Immature natural killer cell (primary cell): ENCODE data around the gene ASB5. TPM values are rescaled to one million over a fixed set of nuclear protein-coding genes. Genes with fewer than 3 reads are reported as not detected.
A peak's percentile ranks its signal among the peaks of the same experiment; 100 is the strongest.
"Not testable (repeated sequence)": the region's sequence is repeated elsewhere in the genome, so short reads cannot be mapped to it uniquely, and the experiment has no call there.

Experiments
- DNase-seq, 3 donors: peaks; one replicate each; pipeline ENCODE4 v3.0.0; 2022; ENCODE audit warnings: mixed read lengths in 1 of 3
- H3K27ac Mint-ChIP-seq, 6 donors: one replicate each; pipeline ENCODE4 v1.8.0; 2020; ENCODE audit warnings: mixed read lengths in 6 of 6, mild to moderate bottlenecking in 5 of 6, inconsistent platforms in 4 of 6, moderate library complexity in 3 of 6
- H3K27me3 Mint-ChIP-seq, 3 donors: one replicate each; pipeline ENCODE4 v1.8.0; 2020 to 2021; ENCODE audit warnings: low read depth in 3 of 3, mild to moderate bottlenecking in 3 of 3, mixed read lengths in 3 of 3, moderate library complexity in 3 of 3, inconsistent platforms in 1 of 3
- H3K36me3 Mint-ChIP-seq, 3 donors: one replicate each; pipeline ENCODE4 v1.8.0; 2020; ENCODE audit warnings: mixed read lengths in 3 of 3, inconsistent platforms in 2 of 3, mild to moderate bottlenecking in 2 of 3
- H3K4me1 Mint-ChIP-seq, 2 donors: one replicate each; pipeline ENCODE4 v1.8.0; 2020; ENCODE audit warnings: inconsistent platforms in 2 of 2, mild to moderate bottlenecking in 2 of 2, mixed read lengths in 2 of 2, moderate library complexity in 1 of 2
- H3K4me3 Mint-ChIP-seq, 5 donors: one replicate each; pipeline ENCODE4 v1.8.0; 2020; ENCODE audit warnings: mild to moderate bottlenecking in 5 of 5, mixed read lengths in 5 of 5, inconsistent platforms in 3 of 5, moderate library complexity in 3 of 5
- H3K9me3 Mint-ChIP-seq, 6 donors: one replicate each; pipeline ENCODE4 v1.8.0; 2020; ENCODE audit warnings: mild to moderate bottlenecking in 6 of 6, mixed read lengths in 6 of 6, inconsistent platforms in 4 of 6, moderate library complexity in 3 of 6
- polyA plus RNA-seq, 3 donors: library from polyadenylated mRNA; unstranded; fragments of 300-500 nt; fragmentation: Illumina TruSeq; gene quantifications; one replicate each; pipeline ENCODE4 v1.2.3, GENCODE V29; 2021

Gene ASB5, protein sequence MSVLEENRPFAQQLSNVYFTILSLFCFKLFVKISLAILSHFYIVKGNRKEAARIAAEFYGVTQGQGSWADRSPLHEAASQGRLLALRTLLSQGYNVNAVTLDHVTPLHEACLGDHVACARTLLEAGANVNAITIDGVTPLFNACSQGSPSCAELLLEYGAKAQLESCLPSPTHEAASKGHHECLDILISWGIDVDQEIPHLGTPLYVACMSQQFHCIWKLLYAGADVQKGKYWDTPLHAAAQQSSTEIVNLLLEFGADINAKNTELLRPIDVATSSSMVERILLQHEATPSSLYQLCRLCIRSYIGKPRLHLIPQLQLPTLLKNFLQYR
- polyA plus RNA-seq, result not detected

DNA sequence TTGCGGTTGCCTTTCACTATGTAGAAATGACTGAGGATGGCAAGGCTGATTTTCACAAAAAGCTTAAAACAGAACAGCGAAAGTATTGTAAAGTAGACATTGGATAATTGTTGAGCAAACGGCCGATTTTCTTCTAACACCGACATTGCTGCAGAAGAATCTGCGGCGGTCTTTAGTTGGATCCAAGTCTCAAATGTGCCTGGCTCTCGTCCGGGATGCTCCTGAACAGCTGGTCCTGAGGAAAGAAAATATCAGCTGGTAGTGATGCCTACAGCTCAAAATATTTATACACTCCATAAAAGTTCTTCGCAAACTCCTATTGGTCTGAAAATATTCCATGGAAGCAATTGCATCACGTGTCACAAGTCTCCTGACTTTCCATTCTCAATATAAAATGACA, at the start of gene ASB5:
Gene ASB5, minus strand, starts transcription at position 260 of the 400 bp plus-strand sequence. Its CDS starts 114 bp downstream, at position 146.
- peaks cover 0 to 2% (median 0%) of the 10 kb centered on the region in 6 donors for H3K9me3 Mint-ChIP-seq
- H3K27me3 Mint-ChIP-seq, result no peaks in the 10 kb centered on the region
- H3K4me1 Mint-ChIP-seq, result no peaks in the 10 kb centered on the region
- no peak for DNase-seq
- H3K27ac Mint-ChIP-seq, result peak within 1 kb of the TSS in 1 of 6 donors; percentile 14
- H3K4me3 Mint-ChIP-seq, result no peak within 1 kb of the TSS
- no peaks in the 10 kb centered on the region for H3K36me3 Mint-ChIP-seq

DNA sequence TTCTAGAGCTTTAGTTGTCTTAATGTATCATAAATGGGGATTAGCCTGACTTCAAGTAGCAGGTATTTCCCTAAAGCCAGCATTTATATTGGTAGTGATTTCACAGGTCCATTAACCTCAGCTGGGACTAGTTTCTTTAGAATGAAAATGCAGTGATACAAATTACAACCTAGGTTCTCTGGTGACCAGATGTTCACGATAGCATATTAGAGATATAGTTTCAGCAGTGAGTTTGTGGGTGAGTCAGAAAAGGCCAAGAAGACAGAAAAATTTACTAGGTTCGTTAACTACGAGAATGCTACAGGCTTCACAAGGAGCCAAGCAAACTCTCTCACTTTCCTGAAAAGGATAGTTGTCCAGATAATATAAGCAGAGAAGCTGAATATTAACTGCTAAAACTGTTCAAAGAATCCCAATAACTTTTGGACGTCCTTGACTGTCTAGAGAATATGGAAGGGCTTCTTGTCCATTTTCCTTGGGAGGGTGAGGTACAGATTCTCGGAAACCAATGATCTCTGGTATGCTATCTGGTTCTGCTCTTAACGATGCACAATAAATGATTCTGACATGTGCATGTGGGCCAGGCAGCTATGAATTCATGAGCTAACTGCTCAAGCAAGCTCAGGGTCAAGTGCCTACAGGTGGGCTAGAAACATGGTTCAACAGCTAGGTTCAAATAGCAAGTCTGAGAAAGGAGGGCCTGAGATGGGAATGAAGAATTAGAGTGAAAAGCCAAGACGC, 44.7 kb upstream of the ASB5 start:
- no peak overlapping the region for H3K4me3 Mint-ChIP-seq
- no peak overlapping the region for H3K27ac Mint-ChIP-seq
- H3K4me1 Mint-ChIP-seq, result peaks cover 4 to 12% of the 10 kb centered on the region in 2 donors
- peaks cover 3 to 7% (median 3%) of the 10 kb centered on the region in 3 donors for H3K36me3 Mint-ChIP-seq
- H3K27me3 Mint-ChIP-seq, result peaks cover 0 to 2% (median 0%) of the 10 kb centered on the region in 3 donors
- DNase-seq, result no peak
- H3K9me3 Mint-ChIP-seq, result no peaks in the 10 kb centered on the region

DNA sequence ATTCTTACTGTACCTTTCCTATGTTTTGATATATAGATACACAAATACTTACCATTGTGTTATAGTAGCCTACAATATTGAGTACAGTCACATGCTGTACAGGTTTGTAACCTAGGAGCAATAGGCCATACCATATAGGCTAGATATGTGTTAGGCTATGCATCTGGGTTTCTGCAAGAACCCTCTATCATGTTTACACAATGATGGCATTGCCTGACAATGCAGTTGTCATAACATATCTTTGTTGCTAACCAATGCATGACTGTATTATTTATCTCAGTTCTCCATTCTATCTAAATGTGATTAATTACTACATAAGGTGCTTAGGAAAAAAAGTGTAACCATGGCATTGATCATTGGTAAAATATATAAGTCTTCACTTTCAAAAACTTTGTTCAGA, 40.8 kb upstream of the ASB5 start:
- Mint-ChIP-seq H3K4me1 (no peaks in the 10 kb centered on the region), H3K9me3 (no peaks in the 10 kb centered on the region), H3K27me3 (peaks cover 0 to 13% (median 3%) of the 10 kb centered on the region in 3 donors), H3K27ac (no peak overlapping the region), H3K4me3 (no peak overlapping the region), H3K36me3 (no peaks in the 10 kb centered on the region)
- no peak for DNase-seq

DNA sequence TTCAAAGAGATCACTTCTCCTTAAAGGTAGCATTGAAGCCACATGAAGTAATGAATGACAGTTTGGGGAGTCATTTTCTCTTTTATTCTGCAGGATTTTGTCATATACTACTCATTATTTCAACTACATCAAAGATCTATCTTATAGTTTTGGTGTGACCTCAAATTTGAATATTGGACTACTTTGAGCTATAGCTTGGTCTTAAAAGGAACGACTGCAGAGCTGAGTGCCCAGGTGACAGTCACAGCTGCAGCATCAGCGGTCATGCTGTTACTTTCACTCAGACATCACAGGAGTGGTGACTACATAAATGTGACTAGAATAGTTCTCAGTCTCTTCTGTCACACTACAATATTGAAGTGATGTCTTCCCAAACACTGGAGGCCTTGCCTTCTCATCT, 40.0 kb upstream of the ASB5 start:
- Mint-ChIP-seq H3K4me3 (no peak overlapping the region), H3K27ac (no peak overlapping the region), H3K9me3 (no peaks in the 10 kb centered on the region), H3K36me3 (no peaks in the 10 kb centered on the region), H3K4me1 (no peaks in the 10 kb centered on the region), H3K27me3 (peaks cover 0 to 21% (median 3%) of the 10 kb centered on the region in 3 donors)
- no peak for DNase-seq

DNA sequence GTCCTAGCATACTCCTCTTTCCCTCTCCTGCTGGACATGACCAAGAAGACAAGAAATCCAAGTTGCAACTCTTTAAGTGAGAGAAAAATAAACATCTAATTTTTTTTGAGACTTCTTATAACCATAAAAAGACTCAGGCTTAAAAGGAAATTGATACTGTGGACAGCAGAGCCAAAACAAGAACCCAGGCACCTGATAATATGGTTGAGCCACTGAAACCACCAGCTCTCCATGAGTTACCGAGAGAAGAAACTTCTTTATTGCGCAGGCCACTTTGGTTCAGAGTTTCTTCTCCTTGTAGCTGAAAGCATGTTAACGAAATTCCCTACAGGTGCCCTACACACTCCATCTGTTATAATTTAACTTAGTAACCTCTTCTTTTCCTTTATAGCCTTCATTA, 39.4 kb upstream of the ASB5 start:
- Mint-ChIP-seq H3K36me3 (no peaks in the 10 kb centered on the region), H3K27me3 (peaks cover 3 to 27% (median 3%) of the 10 kb centered on the region in 3 donors), H3K27ac (no peak overlapping the region), H3K4me1 (no peaks in the 10 kb centered on the region), H3K9me3 (no peaks in the 10 kb centered on the region), H3K4me3 (no peak overlapping the region)
- DNase-seq, result no peak

DNA sequence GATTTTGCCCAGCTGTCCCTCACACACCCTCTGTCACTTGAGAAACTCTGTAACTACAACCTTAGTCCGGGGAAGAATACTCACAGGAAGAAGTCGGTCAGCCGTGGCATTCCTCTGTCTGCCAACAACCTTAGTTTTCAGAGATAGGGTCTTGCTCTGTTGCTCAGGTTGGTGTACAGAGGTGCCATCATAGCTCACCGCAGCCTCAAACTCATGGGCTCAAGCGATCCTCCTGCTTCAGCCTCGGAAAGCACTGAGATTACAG, 38.6 kb upstream of the ASB5 start:
- no peak for DNase-seq
- H3K36me3 Mint-ChIP-seq, result no peaks in the 10 kb centered on the region
- peaks cover 3 to 28% (median 7%) of the 10 kb centered on the region in 3 donors for H3K27me3 Mint-ChIP-seq
- H3K9me3 Mint-ChIP-seq, result no peaks in the 10 kb centered on the region
- no peaks in the 10 kb centered on the region for H3K4me1 Mint-ChIP-seq
- peak overlapping the region in 1 of 6 donors; percentile 5 for H3K27ac Mint-ChIP-seq
- H3K4me3 Mint-ChIP-seq, result no peak overlapping the region

DNA sequence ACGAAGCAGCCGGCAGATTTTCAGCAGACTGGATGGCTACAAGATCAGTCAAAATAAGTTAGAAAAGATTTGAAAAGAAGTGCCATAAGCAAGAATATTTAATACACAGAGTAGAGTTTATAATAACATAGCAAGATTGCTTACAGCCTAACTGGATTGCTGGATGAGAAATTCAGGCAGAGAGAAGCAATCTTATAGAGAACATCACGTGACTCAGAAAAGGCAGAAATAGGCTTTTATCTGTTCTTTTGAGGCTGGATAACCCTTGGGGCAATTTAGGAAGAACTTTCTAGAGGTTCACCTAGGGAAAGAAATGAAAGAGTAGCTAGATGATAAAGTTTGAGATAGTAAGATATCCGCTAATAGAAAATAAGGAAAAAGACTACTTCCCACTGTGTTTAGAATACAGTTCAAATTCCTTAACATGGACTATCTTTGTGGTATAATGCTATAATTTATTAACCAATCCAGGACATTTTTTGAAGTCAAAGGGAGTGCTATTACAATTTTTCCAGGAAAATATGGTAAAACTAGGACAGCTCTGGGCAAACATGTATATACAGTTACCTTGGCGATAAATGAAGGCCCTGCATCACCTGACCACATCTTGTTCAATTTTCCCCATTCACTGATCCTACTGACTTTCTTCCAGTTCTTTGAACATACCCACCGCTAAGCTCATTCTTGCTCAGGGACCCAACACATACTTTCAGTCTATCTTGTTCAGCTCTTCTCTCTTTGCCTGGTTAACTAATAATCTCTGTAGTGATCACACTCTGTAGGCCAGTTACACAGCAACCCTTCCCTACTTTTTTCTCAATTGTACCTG, 38.0 kb upstream of the ASB5 start:
- H3K27ac Mint-ChIP-seq, result peak overlapping the region in 1 of 6 donors; percentile 5
- no peak overlapping the region for H3K4me3 Mint-ChIP-seq
- H3K36me3 Mint-ChIP-seq, result no peaks in the 10 kb centered on the region
- H3K4me1 Mint-ChIP-seq, result no peaks in the 10 kb centered on the region
- H3K9me3 Mint-ChIP-seq, result no peaks in the 10 kb centered on the region
- H3K27me3 Mint-ChIP-seq, result peaks cover 3 to 28% (median 7%) of the 10 kb centered on the region in 3 donors
- DNase-seq, result no peak

DNA sequence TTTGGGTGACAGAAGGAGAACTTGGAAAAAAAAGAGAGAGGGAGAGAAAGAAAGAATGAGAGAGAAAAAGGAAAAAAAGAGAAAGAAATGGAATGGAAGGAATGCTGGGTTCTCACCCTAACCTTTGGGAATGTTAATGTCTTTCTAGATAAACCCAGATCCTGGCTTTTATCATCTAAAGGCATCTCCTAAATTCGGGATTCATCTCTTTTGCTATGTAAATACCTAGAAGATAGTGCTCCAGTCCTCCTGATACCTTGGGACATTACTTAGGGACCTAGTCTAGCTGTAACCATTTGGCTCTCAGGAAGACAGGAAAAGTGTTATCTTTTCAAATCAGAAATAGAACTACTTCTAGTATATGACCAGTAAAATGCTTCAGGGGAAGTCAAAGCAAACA, 34.9 kb upstream of the ASB5 start:
- Mint-ChIP-seq H3K27ac (no peak overlapping the region), H3K4me1 (no peaks in the 10 kb centered on the region), H3K36me3 (no peaks in the 10 kb centered on the region), H3K4me3 (no peak overlapping the region), H3K27me3 (peaks cover 2 to 28% (median 7%) of the 10 kb centered on the region in 3 donors), H3K9me3 (no peaks in the 10 kb centered on the region)
- DNase-seq, result no peak

DNA sequence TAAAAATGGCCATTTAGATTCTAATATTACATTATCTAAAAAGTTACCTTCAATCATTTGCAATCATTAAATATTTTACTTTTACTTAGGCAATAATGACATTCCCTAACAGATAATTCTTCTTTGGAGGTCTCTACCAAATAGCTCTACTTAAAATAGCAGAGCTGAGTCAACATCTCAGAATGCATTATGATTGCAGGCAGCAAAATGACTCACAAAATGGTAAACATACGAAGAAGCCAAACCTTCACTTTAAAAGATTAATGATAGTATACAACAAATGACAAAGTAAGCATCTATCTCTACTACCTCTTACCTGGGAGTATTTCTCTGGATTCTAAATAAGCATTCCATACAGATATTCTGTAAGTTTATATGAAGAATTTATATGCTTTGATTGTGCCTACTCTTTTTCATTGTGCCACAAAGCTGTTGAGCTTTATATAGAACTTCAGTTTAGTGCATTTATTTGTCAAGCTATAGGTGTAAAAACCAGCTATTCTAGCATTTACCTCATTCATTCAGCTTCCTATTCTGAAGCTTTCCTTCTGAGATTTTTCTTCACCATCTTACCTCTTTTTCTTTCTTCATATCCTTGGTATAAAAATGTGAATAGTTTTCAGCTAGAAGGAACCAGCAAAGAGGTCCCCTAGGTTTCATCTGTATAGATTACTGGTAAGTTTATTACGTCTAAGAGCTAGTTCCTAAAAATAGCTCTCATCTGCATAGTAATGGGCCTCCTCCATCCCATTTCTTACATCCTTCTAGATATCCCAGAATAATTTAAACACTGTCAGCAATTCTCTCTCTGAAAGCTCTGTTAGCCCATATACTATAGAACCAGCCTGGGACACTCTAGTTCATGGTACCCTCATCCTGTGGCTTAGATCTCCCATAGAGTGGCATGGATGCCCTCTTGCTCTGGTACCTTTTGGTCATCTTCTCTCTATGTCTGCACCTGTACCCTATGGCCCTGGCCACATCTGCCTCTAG, 33.6 kb upstream of the ASB5 start:
- Mint-ChIP-seq H3K4me1 (no peaks in the 10 kb centered on the region), H3K9me3 (no peaks in the 10 kb centered on the region), H3K27ac (no peak overlapping the region), H3K4me3 (no peak overlapping the region), H3K27me3 (peaks cover 0 to 27% (median 7%) of the 10 kb centered on the region in 3 donors), H3K36me3 (no peaks in the 10 kb centered on the region)
- DNase-seq, result no peak

DNA sequence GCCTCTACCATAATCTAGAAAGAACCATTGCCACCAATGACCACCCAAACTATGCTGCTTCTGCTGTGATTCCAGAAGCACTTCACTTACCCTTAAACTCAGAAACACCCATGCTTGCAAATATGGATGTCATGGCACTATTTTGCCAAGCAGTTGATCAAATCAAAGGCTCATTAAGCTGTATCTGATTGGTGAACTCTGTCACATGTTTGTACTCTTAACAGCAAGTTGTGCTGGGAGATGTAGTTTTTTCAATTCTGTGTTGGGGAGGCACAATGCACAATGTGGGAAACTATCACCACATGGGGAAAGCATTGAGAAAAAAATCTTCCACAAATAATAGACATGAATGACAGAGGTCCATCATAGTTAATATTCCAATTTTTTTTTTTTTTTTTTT, 31.5 kb upstream of the ASB5 start:
- no peaks in the 10 kb centered on the region for H3K4me1 Mint-ChIP-seq
- H3K4me3 Mint-ChIP-seq, result no peak overlapping the region
- H3K9me3 Mint-ChIP-seq, result no peaks in the 10 kb centered on the region
- no peak for DNase-seq
- no peaks in the 10 kb centered on the region for H3K36me3 Mint-ChIP-seq
- no peak overlapping the region for H3K27ac Mint-ChIP-seq
- H3K27me3 Mint-ChIP-seq, result peaks cover 0 to 19% (median 7%) of the 10 kb centered on the region in 3 donors

DNA sequence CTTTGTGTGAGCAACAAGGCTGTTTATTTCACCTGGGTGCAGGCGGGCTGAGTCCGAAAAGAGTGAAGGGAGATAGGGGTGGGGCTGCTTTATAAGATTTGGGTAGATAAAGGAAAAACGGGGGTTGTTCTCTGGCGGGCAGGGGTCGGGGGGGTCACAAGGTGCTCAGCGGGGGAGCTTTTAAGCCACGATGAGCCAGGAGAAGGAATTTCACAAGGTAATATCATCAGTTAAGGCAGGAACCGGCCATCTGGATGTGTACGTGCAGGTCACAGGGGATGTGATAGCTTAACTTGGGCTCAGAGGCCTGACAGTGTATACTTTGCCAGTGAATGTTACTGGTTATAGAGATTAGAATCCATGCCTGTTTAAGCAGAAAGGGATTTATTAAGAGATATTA, 31.0 kb upstream of the ASB5 start:
- no peaks in the 10 kb centered on the region for H3K9me3 Mint-ChIP-seq
- no peak overlapping the region for H3K4me3 Mint-ChIP-seq
- no peak overlapping the region for H3K27ac Mint-ChIP-seq
- H3K27me3 Mint-ChIP-seq, result peaks cover 0 to 16% (median 7%) of the 10 kb centered on the region in 3 donors
- DNase-seq, result no peak
- H3K4me1 Mint-ChIP-seq, result no peaks in the 10 kb centered on the region
- H3K36me3 Mint-ChIP-seq, result no peaks in the 10 kb centered on the region

DNA sequence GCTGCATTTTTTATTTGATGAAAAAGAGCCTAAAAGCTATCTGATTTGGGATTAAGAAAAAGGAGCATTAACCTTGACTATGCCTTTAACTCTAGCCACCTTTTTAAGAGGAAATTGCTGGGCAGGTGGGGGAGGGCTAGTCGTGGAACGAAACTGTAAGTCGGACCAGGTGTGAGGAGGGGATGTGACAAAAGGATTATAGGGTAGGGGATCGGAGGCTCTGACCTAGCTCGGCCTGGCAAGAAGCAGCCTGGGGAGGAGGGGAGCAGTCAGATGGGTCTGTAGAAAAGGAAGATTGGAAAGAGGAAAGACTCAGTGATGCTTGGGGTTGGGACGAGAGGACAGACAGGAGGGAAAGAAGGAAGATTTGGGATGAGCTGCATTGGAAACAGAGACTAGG, 29.6 kb upstream of the ASB5 start:
- Mint-ChIP-seq H3K27ac (no peak overlapping the region), H3K4me1 (no peaks in the 10 kb centered on the region), H3K36me3 (no peaks in the 10 kb centered on the region), H3K9me3 (no peaks in the 10 kb centered on the region), H3K4me3 (no peak overlapping the region), H3K27me3 (peaks cover 0 to 6% (median 4%) of the 10 kb centered on the region in 3 donors)
- DNase-seq, result no peak

DNA sequence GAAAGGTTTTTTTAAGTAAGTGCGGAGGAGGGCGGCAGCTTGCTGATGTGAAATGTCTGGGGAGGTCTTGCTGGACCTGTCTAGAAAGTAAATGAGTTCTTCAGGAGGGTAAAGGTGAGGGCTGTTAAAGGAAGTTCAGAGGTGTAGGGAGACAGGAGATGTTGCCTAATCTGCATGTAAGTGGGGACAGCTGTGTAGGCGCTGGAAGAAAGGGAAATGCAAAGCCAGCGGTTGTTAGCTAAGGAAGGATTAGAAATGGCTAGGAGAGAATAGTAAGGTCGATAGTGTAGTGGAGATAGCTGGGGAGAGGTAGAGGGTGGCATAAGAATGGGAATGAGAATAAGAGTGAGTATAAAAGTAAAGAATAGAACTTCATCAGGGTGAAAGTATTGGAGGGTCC, 26.9 kb upstream of the ASB5 start:
- H3K9me3 Mint-ChIP-seq, H3K4me3 Mint-ChIP-seq, H3K27ac Mint-ChIP-seq: not testable (repeated sequence)

More for the DNA sequence above, 26.9 kb upstream of the ASB5 start:
- not testable (repeated sequence) for H3K27me3 Mint-ChIP-seq, H3K4me1 Mint-ChIP-seq, DNase-seq, H3K36me3 Mint-ChIP-seq
